Cardiac fibroblast (primary cell): ENCODE results near the gene ATF6B.

Source experiments
- DNase-seq, 2 donors: peaks; one replicate each; pipeline versions ENCODE4 v3.0.0 to v3.0.0-alpha.2; 2010; ENCODE audit warnings: low read depth in 2 of 2
- H3K4me3 ChIP-seq, 2 donors: replicated peaks in 1 of 2; 1 replicate in 1 of 2; 2 replicates in 1 of 2; pipeline ENCODE4 v1.5.1; 2011; ENCODE audit warnings: low read depth in 2 of 2, low read length in 2 of 2, mild to moderate bottlenecking in 2 of 2, moderate library complexity in 1 of 2
- CTCF ChIP-seq: IDR thresholded peaks from one replicate; pipeline ENCODE4 v1.5.1; 2011; ENCODE audit warnings: low read depth, mild to moderate bottlenecking, low read length, inconsistent platforms

Gene ATF6B

GRCh38 chr6:32081168-32081990, 46.7 kb downstream of the ATF6B start:
- TF ChIP-seq CTCF = no peak
- H3K4me3 ChIP-seq = no peak overlapping the region
- peak; percentile 91 to 93 for DNase-seq

- H3K4me3 ChIP-seq = no peak overlapping the region
- no peak for TF ChIP-seq CTCF
- DNase-seq = no peak
Measured at GRCh38 chr6:32079566-32080290, 48.3 kb downstream of the ATF6B start.

- H3K4me3 ChIP-seq = no peak overlapping the region
- peak; percentile 82 to 94 for DNase-seq
- no peak for TF ChIP-seq CTCF
Measured at GRCh38 chr6:32076321-32076809, 51.7 kb downstream of the ATF6B start.

GRCh38 chr6:32075781-32076180, 52.3 kb downstream of the ATF6B start:
- TF ChIP-seq CTCF = no peak
- DNase-seq = peak in 1 of 2 donors; percentile 31
- H3K4me3 ChIP-seq = no peak overlapping the region

- H3K4me3 ChIP-seq = no peak overlapping the region
- TF ChIP-seq CTCF = no peak
- no peak for DNase-seq
Measured at GRCh38 chr6:32074996-32075532, 53.0 kb downstream of the ATF6B start.

GRCh38 chr6:32073613-32074012, 54.4 kb downstream of the ATF6B start:
- no peak overlapping the region for H3K4me3 ChIP-seq
- no peak for DNase-seq
- TF ChIP-seq CTCF = no peak
